ENCODE measurements around the gene CRADD.
"Not testable (repeated sequence)": the region's sequence is repeated elsewhere in the genome, so short reads cannot be mapped to it uniquely, and the experiment has no call there.

The CRADD gene

DNA sequence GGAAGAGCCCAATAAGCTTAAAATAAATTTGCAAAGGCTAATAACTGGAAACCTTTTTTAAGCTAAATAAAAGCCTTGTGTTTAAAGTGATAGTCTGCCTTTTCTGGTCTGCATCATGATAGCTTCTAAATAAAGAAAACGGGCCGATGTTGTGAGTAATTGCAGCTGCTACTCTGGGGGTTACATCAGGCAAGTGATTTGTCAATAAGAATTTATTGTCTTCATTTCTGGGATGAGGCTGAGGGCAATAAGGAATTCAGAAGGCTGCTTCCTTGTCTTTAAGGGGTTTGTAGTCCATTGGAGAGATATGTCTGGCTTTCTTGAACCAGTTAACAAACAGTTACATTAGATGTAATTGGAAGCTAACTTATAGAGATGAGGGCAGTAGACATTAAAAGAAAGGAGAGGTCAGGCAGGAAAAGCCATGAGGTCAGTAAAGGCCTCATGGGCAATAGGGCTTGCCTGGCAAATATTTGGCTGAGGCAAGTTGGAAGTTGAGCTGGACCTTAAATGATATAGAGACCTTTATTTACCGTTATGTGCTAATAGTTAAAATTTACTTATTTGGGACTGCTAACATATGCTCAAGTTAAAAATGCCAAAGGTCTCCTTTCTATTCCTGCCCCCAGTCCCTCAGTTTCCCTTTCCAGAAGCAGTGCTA lies 85.0 kb downstream of the CRADD start:
- DNase-seq: no peak

DNA sequence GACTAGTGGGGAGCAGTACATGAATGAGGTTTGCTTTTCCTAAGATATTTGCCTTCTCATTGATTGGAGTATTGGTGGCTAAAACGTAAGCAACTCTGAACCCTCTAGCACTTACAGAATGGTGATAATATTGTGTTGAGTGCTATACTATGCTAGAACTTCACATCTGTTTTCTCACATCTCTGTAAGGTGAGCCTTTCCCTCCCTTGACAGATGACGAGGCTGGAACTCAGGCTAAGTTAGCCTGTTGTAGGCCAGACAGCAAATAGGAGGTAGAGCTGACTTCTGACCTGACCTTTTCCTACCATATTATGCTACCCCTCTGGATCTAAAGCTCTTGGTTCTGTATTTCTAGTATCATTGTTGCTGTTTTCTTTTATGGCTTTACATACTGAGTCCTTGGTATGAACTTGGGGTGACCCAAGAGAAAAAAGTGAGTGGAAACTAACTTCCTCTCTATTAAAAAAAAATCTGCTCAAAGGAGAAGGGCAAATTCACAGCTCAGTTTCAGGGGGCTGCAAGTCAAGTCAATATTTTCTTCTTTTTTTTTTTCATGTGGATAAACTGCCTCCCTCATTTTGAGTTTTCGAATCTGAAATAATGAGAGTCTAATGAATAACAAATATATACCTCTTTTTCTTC lies 85.9 kb downstream of the CRADD start:
- DNase-seq: no peak

DNA sequence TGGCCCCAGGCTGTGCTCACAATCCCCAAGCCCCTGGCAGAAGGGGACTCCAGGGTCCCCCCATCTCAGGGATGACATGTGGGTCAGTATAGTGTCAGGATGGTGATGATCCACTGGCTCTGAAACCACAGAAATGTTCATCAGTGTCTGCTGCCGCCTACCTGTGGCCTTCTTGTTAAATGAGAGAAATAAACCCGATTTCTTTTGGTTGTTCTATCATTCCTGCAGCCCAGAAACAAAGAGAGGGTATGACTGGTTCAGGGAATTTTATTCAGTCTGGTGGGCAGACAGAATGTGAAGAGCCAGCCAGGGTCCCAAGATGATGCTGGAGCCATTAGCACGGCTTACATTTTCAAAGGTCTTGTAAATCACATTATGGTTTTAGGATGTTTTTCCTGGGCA lies 86.6 kb downstream of the CRADD start:
- DNase-seq: no peak

DNA sequence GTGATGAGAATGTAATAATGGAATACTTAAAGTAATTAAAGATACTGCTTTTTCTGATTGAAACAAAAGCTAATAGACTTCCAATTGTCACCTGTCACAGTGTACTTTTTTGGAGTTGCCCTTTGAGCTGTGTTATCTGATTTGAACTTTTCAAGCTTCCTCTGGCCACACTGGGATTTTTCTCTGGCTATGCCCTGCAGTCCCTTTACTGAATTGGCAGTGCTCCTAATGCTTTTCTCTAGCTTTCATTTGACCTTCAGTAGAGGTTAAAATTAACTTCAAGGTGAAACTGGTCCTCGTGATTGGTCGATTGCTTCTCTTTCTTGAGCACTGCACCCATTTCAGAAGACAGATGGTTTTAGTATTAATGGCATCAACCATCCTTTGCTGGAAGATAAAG lies 89.2 kb downstream of the CRADD start:
- DNase-seq: no peak

DNA sequence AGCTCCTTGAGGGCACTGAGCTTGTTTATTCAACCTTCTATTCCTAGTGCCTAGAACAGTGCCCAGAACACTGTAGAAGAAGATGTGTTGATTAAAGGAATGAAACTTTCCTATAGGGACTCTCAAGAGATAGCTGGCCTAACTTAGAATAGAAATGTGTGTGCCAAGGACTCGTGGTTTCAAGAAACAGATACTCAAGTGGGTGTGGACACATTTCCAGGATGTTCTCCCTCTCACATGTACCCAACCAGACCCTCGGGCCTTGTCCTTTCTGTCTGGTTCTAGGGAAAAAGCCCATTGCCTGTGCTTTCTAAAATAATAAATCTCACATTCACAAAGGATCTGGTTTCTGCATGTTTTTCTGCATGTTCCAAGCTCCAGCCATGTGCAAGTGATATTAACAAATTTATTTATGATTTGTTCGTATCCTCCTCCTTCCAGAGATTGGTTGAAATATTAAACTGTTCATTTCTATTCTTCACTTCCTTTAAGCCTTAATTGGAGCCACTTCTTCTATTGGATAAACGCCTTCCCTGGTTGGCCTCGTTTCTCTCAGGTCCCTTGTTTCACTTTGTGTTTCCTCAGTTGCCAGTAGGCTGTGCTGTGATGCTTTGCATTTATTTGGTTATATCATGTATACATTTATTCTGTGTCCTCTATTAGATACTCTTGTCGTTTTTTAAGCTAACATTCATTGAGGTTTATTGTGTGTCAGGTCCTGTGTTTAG lies 89.8 kb downstream of the CRADD start:
- DNase-seq: no peak

DNA sequence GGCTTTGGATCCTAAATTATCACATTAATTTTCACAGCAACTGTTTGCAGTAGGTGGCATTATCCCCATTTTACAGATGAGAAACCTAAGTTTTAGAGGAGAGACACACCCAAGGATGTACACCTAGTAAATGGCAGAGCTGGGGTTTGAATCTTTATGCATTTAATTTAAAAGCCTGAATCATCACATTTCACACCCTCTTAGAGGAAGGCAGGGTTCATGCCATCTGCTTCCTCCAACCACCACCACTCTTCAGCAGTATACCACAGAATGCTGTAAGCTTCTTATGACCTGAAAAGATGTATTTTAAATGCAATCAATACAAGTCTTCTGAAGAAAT lies 90.3 kb downstream of the CRADD start:
- DNase-seq: no peak

DNA sequence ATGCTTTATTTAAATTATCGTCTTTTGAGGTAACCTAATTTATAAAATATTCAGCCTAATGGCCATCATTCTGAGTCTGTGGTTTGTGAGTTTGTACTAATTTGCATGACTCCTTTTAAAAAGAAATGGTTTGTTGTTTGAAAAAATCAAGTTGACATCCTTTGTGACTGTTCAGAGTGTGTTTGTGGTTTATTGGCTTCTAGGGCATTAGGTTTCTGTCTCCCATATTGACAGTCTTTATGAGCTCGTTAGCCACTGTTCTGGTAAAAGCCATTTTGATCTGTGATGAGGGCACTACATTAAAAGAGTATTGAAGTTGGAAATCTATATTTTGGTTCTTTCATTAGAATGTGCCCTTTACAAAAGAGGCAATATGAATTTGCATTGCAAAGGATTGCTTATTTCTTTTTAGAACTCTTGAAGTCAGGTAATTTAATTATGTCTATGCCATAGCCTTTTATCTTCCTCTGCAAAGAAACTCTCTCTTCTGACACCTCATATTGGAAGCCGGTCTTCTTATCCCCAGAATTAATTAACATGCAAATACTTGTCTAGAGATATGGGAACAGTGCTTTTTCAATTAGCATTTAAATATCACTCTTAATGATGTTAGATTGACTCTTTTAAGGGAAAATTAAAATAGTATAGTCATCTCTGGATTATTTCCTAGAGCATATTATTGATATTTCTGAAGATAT lies 95.0 kb downstream of the CRADD start:
- no peak for DNase-seq

DNA sequence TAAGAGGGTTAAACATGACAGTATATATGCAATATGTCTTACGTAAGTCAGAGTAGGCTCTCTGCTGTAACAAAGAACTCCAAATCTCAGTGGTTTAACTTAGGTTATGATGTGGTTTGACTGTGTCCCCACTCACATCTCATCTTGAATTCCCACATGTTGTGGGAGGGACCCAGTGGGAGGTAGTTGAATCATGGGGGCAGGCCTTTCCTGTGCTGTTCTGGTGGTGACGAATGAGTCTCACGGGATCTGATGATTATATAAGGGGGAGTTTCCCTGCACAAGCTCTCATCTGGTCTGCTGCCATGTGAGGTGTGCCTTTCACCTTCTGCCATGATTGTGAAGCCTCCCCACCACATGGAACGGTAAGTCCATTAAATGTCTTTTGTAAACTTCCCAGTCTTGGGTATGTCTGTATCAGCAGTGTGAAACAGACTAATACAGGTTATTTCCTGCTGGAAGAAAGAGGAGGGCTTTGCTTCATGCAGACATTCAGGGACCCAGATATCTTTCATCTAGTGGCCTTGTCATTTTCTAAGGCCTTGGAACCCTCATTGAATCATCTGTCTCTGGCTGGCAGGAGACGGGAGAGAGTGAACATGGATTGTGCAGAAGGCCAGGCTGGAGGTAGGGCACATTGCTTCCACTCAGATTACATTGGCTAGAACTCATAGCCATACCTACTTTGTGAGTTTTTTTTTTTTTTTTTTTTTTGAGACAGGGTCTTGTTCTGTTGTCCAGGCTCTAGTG lies 96.1 kb downstream of the CRADD start:
- no peak for DNase-seq

DNA sequence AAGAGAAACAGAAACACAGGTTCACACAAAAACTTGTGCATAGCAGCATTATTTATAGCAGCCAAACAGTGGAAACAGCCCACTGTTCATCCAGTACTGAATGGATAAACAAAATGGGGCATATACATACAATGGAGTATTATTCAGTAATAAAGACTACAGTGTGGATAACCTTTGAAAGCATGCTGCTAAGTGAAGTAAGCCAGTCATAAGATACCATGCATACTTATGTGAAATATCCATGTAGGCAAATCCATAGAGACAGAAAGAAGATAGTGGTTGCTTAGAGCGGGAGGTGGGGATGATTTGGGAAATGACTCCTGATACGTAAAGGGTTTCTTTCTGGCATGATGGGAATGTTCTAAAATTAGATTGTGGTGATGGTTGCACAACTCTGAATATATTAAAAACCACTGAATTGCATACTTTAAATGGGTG lies 99.4 kb downstream of the CRADD start:
- no peak for DNase-seq

DNA sequence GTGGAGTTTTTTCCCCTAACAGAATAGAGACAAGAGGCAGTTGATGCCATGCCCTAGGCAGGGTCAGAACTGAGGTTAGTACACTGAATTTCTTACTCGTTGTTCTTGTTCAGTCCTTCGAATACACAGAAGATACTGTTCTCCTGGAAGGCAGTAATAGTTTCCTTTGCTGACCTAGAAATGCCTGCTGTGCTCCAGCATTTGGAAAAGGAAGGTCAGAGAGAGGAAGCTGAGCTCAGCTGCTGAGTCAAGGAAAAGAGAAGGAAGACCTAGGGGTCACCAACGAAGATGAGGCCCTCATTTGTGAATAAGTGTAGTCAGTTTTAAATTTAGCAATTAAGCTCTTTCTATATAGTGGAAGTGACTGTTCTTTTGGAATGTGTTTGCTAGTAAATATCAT lies 100.1 kb downstream of the CRADD start:
- DNase-seq: no peak

DNA sequence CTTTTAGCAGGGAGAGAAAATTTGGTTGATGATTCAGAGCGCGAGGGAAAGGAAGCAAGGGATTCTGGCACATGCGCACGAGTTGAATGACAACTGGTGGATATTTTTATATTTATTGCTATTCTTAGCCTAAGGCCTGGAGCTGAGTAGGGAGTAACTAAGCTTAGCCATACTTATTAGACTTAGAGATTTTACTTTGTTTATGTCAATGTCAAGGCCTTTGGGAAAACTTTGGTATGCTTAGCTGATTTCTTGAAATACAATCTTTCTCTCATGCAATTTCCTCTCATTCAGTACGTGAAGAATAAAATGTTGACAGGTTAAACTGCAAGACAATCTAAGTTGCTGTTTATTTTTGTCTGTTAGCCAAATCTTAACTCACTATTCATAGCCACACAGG lies 101.1 kb downstream of the CRADD start:
- no peak for DNase-seq

DNA sequence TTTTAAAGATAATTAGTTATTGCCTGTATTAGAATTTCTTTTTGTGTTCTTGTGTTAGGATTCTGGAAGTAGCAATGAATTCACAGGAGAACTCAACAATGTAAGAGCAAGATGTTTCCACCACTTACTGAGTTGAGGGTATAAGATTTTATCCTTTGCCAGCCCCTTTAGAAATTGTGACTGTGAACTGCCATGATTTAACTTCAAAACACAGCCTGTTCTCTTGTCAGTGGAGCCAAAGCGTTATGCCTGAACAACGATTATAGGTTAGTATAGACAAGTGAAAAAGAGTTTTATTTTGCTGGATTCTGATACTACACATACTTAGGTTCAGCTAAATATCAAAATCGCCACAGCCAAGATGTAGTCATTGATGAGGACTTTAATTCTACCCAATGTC lies 101.6 kb downstream of the CRADD start:
- no peak for DNase-seq

DNA sequence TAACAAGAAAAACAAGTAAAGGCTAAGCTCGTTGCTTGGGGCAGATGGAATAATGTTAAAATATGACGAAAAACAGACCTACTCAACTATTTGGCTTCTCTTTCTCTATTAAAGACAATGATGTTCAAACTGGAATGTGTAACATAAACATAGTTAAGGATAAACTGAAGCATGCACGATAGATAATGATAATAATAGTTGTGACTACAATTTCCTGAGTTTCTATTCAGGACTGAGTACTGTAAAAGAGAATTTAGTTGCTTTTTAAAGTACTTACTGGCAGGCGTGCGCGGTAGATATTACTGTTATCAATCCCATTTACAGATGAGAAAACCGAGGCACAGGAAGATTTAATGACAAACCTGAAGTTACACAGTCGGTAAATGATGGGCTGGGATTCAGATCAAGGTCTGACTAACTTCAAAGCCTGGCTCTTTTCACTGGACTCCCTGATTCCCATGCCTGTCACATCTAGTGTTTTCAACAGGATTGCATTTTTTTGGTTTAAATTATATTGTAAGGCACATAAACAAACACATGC lies 103.0 kb downstream of the CRADD start:
- no peak for DNase-seq

DNA sequence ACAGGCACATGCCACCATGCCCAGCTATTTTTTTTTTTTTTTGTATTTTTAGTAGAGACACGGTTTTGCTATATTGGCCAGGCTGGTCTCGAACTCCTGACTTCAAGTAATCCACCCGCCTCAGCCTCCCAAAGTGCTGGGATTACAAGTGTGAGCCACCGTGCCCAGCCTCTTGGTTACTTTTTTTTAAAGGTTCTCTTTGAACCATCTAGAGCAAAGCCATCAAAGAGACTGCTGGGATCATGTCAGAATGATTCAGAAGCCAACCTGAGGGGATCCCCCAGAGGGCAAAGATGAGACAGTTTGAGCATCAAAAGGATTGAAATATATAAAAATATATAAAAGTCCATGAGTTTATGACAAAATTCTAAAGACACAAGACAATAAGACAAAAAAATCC lies 103.7 kb downstream of the CRADD start:
- not testable (repeated sequence) for DNase-seq

DNA sequence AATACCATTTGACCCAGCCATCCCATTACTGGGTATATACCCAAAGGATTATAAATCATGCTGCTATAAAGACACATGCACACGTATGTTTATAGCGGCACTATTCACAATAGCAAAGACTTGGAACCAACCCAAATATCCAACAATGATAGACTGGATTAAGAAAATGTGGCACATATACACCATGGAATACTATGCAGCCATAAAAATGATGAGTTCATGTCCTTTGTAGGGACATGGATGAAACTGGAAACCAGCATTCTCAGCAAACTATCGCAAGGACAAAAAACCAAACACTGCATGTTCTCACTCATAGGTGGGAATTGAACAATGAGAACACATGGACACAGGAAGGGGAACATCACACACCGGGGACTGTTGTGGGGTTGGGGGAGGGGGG lies 104.8 kb downstream of the CRADD start:
- not testable (repeated sequence) for DNase-seq

DNA sequence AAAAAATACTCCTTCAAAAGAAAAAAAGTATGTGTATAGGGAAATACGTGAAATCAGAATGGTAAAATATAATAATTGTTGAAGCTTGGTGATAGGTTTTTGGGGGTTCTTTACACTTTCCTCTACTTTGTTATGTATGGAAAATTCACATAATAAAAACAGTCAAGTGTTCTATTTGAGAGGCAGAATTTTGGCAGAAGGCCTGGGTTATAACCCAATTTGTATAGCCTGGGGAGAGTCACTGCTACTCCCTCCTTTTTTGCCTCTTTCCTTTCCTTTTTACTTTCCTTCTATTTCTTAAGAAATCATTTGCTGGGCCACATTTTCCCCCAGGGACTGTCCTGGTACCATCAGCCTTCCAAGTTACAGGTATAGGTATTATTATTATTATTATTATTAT lies 105.7 kb downstream of the CRADD start:
- no peak for DNase-seq

DNA sequence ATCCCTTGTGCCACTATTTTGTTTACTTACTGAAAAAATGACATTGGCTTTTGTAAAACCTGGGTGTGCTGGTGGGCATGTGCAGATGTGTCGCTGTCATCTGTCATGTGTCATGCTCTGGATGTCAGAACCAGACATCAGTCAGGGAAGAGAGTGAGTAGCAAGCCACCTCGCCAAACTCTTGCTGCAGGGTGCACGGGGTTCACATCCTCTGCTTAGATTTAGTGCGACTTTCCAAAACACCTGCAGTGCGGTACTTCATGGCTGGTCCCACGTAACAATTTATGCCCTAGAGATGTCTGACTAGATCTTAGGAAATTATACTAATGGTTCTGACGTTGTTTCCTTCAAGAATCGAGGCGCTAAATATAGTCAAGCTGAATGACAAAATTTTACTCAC lies 106.7 kb downstream of the CRADD start:
- no peak for DNase-seq

DNA sequence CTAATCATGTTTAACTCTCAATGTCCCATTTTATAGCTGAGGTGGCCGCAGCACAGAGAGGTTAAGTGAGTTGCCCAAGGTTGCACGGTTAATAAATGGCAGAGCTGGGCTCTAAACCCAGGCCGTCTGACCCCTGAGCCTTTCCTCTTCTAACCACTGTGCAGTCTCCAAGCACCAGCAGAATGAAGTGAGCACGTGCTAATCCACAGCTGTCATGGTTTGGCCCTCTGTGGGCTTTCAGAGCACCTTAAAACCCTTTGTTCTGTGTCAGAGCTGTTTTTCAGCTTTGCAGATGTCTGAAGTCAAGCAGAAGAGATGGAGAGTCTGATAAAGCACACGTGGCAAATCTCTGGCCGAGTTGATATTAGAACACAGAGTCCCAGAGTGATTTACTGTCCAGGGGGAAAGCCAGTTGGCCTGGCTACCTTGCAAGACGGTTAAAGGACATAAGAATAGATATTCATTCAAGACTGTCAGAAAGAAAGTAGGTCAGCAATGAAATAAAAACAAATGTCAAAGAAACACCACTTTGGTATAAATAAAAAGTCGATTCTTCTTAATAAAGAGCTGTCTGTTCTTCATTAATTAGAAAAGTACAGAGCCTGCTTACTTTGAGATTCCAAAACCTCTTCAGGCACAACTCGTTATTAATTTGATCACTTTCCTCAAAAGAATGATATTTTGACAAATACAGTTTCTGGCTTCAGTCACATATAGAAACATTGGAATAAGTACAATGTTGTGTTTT lies 107.3 kb downstream of the CRADD start:
- peak in 1 of 2 experiments; percentile 23 for DNase-seq

DNA sequence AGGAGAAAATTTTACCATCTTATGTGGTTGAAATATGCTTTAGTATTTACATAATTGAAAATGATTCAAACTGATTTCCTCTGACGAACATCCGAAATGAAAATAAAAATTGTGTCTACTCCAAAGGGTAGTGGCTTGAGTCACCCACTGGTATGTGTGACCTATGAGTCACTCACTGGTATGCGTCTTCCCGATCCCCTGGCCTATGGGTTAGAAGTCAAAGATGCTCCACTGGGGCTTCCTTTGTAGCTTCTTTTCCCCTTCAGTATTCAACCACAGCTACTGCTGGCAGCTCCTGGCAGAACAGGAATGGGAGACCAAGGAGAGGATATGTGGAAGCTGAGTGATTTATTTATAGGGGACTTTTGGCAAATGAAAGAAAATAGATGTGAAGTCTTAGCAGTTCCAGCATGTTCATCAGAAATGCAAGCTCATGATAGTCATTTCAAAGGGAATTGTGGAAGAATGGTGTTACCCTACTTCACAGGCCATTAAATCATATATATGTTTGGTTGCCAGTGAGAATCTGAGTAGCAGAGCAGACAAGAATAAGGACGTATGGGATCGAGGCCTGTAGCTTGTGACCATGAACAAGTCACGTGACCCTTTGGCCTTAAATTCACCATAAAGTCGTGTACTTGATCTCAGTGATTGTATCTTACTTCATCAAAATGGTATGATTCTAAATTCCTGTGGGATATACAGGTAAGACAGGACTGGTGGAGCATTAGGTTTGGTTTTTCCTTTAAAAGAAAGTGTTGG lies 108.3 kb downstream of the CRADD start:
- no peak for DNase-seq

DNA sequence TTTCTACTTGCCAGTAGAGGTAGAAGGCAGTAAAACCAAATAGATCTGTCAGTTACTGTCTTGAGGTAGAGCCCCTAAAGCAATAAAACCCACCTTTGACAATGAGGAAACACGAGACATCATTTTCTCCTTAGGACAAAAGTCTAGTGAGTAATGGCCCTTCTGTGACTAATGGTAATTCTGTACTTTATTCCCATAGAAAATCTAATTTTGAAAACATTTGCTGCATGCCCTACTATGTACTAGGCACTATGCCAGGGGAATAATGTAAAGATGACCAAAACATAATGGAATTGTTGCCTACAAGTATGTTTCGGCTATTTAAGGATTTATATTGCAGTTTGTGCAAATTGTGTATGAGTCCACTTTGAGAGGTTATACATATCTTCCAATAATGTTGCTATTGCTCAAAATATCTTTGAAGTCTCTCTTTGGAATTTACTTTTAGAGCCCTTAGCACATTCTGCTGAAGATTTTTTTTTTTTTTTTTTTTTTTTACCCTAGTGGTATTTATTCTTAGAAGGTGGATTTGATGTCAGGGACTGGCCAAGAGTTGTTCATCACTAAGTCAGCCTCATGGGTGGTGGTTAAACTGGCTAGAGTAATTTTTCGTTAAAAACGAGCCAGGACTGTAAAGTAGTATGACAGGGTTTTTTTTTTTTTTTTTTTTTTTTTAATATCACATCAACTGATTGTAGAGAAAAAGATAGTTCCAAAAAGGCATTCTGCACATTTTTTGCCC lies 109.7 kb downstream of the CRADD start:
- no peak for DNase-seq

Measured in SHP77 (cell line).